ENCODE measurements around the gene MRGPRF.

The MRGPRF gene

DNA sequence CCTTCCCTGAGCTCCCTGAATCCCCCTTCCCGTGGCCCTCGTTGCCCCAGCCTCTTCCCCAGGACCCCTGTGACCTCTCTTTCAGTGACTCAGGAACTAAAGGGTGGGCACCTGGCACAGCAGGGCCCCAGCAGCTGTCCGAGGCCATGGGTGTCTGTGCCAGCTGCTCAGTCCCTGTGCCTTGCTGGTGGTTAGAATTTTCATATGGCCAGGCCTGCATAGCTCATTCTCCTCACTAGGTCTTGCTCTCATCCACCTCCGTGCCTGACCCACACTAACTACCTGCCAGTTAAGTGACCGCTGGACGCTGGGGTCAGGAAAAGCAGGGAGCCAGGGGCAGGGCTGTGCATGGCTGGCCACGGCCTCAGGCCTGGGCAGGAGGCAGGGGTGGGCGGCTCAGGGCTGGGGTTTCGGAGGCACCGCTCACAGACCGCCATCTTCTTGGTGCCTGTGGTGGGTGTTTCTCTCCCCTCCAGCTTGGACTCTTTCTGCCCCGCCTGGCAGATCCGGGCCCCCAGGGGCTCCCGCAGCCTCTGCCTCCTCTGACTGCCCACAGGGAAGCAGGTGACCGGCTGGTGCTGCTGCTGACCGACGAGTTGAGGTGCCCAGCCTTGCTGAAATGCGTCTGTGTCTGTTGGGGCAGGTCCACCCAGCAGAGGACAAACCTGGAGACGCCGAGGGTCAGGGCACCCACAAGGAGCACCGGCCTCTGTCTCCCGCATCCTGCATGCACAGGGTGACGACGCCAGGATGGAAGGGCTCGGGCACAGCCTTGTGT lies 52.6 kb downstream of the MRGPRF start:
- DNase-seq: no peak

DNA sequence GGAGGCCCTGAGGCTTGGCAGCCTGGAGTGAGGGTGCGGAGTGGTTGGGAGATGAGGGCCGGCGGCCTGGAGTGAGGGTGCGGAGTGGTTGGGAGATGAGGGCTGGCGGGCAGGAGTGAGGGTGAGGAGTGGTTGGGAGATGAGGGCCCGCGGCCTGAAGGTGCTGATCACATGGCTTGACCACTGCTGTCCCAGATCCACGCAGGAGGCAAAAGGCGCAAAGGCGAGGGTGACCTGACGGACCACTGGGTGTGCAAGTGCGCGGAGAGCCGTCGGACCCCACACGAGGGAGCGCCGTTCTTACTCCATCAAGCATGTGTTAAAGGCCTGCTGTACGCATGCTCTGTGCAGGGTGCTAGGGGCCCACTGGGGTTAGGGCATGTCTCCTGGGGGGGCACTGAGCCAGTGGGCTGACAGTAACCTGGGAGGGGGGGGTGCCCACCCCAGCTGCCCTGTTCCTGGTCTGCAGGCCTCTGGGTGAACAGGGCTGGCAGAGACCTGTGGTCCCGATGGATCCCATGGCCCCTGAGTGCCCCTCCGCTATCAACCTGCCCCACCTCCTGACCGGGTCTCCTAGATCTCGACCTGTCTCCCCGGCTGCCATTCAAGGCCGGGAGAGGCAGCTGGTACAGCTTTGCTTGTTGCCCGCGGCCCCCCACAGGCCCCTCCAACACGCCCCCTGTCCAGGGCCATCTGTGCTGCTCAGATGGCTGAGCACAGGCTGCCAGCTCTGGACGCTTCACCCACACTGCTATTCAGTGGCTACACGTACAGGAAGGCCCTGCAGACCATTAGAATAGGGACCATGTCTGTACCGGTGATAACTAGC lies 53.4 kb downstream of the MRGPRF start:
- no peak for DNase-seq

DNA sequence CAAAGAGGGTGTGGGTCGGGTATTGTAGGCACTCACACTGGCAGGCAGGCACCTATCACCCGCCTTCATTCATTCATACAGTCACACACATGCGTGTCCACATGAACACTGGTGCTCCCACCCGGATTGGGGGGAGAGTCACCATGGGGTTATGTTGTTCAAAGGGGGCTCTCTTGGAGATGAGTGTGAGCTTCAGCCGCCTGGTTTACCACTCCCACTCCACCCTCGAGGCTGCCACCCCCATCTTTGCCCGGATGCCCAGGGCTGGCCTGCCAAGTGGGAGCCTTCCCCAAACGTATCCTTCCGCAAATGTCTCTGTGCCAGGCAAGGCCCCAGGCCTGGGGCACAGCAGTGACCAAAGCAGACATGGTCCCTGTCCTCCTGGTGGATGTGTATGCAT lies 54.8 kb downstream of the MRGPRF start:
- DNase-seq: no peak

DNA sequence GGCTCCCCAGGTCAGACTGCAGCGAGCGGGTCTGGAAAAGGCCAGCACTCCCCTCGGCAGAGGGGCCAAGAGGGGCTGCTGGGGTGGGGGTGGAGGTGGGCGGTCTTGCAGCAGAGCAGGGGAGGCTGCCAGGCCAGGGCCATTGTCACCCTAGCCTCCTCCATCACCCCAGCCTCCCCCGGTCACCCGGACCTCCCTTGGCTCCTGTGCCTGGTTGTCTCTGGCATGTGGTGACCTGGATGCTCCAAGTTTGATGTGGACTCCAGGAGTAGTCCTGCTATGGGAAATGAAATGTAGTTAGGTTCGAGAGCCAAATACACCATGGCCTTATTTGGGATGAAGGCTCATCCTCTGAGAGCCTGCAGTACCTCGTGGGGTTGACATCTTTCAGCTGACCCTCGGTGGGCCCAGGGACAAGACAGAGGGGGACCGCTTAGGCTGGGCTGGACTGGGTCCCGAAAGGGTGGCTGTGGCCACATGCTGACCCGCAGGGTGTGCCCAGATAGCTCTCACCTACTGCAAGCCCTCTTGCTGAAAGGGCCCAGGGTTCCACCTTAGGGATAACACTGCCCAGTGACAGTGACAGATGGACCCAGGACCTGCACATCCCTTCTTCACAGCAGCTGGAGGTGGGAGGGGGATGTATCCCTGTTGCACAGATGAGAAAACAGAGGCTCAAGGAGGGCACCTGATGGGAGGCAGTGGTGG lies 56.3 kb downstream of the MRGPRF start:
- DNase-seq: no peak

DNA sequence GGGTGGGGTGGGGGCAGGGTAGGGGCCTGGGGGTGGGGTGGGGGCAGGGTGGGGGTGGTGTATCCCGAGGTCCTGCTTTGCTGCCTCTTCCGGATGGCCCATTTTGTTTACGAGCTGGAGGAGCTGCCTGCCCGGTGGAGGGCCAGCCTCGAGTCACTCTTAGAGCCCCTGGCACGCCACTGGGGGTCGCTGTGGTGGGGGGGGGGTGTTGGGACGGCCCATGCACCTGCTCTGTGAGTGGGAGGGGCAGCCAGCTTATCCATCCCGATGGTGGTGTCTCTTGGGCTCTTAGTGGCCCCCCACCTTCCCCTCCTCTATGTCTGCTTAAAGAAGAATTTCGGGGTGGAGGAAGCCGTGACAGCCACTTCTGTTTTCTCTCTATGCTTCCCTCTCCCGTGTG lies 56.9 kb downstream of the MRGPRF start:
- DNase-seq: no peak

DNA sequence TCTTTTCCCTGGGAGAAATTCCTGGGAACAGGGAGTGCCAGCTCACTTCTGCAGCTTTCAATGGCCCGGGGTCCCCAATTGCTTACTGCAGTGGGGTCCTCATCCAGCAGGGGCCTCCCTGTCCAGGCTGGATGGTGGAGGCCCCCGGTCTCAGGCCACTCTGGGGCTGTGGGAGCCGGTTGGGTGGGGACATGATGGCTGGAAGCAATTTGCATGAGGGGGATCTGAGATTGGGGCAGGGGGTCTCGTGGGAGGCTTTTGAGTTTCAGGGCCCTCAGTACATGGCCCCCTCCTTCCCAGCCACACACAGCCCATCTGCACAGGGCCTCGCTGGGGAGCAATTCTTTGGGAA lies 57.5 kb downstream of the MRGPRF start:
- DNase-seq: no peak

DNA sequence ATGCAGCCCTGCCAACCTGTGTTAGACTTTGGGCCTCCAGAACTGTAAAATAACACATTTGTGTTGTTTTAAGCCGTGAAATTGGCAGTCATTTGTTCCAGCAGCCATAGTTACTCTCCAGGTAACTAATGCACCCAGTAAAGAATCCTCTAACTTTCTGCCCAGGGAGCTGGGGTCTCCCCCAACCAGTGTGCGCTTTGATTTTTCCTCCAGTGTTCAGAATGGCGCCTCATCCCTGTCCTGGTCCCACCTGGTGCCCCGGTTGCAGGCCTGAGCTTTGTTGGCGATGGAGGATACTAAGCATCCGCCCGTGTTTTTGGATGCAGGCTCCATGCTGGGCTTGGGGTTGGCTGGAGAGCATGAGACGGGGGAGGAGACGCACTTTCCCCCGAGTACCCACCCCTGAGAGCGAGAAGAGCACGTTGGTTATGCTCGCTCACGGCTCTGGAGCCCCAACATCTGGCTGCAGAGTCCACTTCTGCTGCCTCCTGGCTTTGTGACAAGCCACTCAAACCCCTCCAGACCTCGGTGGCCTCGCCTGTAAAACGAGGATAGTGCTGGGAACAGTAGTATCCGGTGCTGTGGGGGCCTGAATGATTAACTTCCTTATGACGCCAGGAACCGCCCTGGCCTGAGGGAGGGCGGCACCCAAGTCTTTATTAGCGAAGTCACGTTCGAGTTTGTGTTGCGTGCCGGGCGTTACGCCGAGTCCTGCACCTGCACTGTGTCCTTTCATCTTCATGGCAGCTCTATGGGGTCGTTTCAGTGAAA lies 58.0 kb downstream of the MRGPRF start:
- no peak for DNase-seq

Data from NCI-H187 treated with DMSO at 0.1 percent for 48 hours (cell line).